ENCODE data around the gene NAA38.

Gene NAA38

GRCh38 chr17:7893187-7893880, 36.0 kb upstream of the NAA38 start:
- no peak for TF ChIP-seq CTCF (IDR thresholded peaks at IDR 0.05; ENCODE audit: extremely low read depth, missing control alignments)
- no peak for DNase-seq (ENCODE audit: low spot score)

GRCh38 chr17:7889166-7889955, 32.0 kb upstream of the NAA38 start:
- DNase-seq (ENCODE audit: low spot score), result no peak

GRCh38 chr17:7888184-7888920, 31.0 kb upstream of the NAA38 start, which contains the start of gene CHD3:
TSS of gene CHD3 (plus strand) at chr17:7888789. CDS start at chr17:7889001, 212 bp downstream.
- DNase-seq (ENCODE audit: low spot score), result no peak
- TF ChIP-seq CTCF (IDR thresholded peaks at IDR 0.05; ENCODE audit: extremely low read depth, missing control alignments), result no peak

More at GRCh38 chr17:7889166-7889955, 32.0 kb upstream of the NAA38 start:
- TF ChIP-seq CTCF (IDR thresholded peaks at IDR 0.05; ENCODE audit: extremely low read depth, missing control alignments), result no peak

GRCh38 chr17:7887482-7888183, 30.3 kb upstream of the NAA38 start:
- DNase-seq (ENCODE audit: low spot score), result peak; percentile 91
- no peak for TF ChIP-seq CTCF (IDR thresholded peaks at IDR 0.05; ENCODE audit: extremely low read depth, missing control alignments)

GRCh38 chr17:7887038-7887481, 29.7 kb upstream of the NAA38 start:
- TF ChIP-seq CTCF (IDR thresholded peaks at IDR 0.05; ENCODE audit: extremely low read depth, missing control alignments), result no peak
- no peak for DNase-seq (ENCODE audit: low spot score)

- peak; percentile 62 for DNase-seq (ENCODE audit: low spot score)
- TF ChIP-seq CTCF (IDR thresholded peaks at IDR 0.05; ENCODE audit: extremely low read depth, missing control alignments), result no peak
Observed at GRCh38 chr17:7886227-7887037, 29.1 kb upstream of the NAA38 start.
